Left renal pelvis (tissue), 4 donors: ENCODE data around the gene DMD. TPM values are rescaled to one million over a fixed set of nuclear protein-coding genes. Genes with fewer than 3 reads are reported as not detected.
"Not testable (repeated sequence)": the region's sequence is repeated elsewhere in the genome, so short reads cannot be mapped to it uniquely, and the experiment has no call there.

Source experiments
- DNase-seq, 4 donors: peaks; one replicate each; pipeline ENCODE4 v3.0.0-alpha.2; 2013; ENCODE audit warnings: low read depth in 4 of 4, low spot score in 3 of 4
- polyA plus RNA-seq, 4 donors: library from polyadenylated mRNA; unstranded; fragments of 120-200 nt; gene quantifications; one replicate each; pipeline ENCODE4 v1.2.1, GENCODE V29; 2013; ENCODE audit not compliant: insufficient read length in 4 of 4

Gene DMD
- polyA plus RNA-seq, 4 donors: 17.2 to 31.2 (median 20.1) TPM

DNA sequence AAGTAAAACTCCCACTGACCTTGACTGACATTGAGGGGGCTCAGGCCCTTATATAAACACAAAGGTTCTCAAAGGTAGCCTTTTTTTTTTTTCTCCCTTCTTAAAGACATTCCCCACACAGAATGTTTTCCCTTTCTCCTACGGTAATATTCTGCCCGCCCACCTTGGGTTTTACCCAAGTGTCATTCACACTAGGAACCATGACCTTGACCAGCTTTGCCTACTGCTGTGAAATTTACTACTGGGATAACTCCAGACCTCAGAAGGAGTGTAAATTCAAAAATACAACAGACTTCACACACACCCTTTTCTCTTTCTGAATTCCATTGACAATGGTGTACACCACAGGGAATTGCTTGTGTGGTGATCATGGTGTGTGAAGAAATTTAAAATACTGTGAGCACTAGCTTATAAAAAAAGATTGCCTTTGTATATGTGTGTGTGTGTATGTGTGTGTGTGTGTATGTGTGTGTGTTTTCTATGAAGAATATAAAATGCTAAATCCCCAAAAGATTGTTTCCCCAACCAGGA is 1550.0 kb downstream of the DMD start:
- DNase-seq: no peak

GRCh38 chrX:31658360-31658759 is 1553.0 kb downstream of the DMD start:
- peak in 1 of 4 donors; percentile 1 for DNase-seq

- no peak for DNase-seq
These were observed 1555.3 kb downstream of the DMD start for GRCh38 chrX:31656013-31656412.

DNA sequence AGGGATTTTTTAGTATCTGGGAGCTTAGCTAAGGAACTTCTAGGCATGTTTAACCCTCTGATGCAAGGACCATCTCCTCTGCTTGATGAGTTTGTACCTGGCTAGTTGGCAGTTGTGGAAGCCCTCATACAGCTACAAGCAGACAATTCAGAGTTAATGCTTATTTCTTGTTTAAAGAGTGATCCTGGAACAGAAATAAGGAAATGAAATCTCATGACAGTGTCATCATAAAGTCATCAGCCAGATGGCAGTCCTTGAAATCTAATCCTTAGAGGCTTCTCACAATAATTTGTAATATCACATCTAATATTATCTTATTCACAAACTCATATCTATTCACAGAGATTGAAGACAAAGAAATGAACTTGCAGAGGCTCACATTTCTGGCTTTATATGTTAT is 1557.9 kb downstream of the DMD start:
- DNase-seq: no peak

- DNase-seq: no peak
These were observed 1558.7 kb downstream of the DMD start for GRCh38 chrX:31652650-31653049.

DNA sequence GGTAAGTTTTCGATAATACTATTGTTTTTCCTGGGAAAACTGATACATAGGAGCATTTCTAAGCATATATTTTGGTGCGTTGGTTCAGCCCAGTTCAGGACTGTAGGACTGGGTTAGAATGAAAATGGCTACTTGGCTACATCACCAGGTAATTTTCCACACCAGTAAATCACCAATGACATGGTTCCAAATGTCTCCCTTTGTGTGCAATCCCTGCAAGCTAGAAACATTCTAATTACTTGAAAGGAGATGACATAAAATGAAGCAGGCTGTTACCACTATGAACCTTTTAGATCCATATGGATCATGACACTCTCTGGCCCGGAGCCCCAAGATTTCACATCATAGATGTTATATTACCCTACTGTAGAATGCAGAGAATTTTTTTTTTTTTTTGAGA is 1562.1 kb downstream of the DMD start:
- no peak for DNase-seq

DNA sequence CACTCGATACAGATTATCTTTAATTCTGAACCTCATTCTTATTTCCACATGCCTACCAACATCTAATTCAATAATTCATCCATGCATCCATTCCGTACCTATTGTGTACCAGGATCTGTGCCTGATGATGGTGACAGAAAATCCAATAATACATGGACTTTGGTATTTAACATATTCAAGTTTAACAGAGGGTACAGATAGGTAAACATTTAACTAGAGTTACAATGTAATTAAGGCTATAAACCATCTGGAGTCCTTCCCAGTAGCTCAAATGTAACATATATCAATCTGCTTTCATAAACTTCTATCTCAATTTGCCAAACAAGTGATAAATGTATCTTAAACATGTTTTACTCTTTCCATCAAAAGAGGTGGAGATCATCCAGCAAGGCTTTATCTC is 1578.0 kb downstream of the DMD start:
- DNase-seq: no peak

- no peak for DNase-seq
These were observed 1582.2 kb downstream of the DMD start for GRCh38 chrX:31629195-31629594.

DNA sequence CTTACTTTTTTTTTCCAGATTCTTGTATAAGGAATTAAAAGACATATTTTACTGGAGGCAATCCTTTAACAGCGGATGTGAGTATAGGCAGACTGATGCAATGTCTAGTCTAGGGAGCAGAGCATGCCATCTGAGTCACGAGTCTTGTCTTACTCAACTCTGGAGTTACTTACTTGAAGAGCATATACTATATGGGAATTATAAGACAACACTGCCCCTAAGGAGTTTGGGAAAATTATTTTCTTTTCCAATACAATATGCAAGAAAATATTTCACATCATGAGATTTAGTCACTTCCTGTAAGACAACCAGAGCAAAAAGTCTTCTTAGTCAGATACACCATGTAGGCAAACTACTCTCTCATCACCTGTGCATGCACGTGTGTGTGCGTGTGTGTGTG is 1602.2 kb downstream of the DMD start:
- no peak for DNase-seq

- DNase-seq: no peak
These were observed 1602.7 kb downstream of the DMD start for GRCh38 chrX:31608638-31609037.

- no peak for DNase-seq
These were observed 1604.6 kb downstream of the DMD start for GRCh38 chrX:31606771-31607170.

DNA sequence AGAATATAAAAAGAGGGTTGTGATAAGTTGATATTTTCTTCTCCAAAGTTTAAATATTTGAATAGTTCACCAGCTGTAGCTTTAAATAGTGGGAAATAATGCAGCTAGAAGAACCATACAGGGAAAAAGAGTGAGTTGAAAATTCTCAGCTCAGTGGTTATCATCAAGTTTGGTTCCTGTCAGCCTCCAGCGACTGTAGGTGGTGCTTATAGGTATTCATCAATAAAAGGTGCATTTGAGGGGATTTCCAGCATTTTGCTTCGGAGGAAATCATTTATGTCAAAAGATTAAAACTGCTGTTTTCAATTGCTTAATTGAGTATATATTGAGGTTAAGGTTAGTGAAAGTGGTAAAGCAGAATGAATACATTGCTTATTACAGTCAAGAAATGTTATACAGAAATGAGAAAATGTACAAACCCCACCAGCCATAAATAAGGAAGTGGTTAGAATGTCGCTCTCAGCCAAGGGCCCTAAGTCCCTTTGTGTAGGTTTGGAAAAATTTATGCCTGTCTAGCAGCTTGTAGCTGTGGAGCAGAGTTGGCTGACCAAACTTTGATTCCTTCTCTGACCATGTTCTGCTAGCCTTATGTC is 1606.6 kb downstream of the DMD start:
- no peak for DNase-seq

- no peak for DNase-seq
These were observed 1607.8 kb downstream of the DMD start for GRCh38 chrX:31603411-31604120.

DNA sequence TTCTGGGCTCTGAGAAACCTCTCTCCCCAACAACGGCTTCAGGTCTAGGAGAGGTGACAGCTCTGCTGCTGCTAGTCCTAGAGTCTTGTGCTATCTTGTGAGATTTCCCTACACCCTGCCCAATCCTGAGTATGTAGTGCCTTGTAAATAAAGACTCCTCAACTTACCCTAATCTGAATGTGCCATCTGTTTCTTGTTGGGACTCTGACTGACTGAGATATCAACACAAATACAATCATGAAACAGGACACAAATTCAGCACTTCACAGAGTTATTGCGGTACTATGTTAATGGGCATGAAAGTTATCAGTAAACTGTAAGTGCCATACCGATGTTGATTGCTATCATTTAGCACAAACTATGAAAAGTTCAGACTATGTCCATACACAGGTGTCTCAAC is 1610.5 kb downstream of the DMD start:
- DNase-seq: no peak

DNA sequence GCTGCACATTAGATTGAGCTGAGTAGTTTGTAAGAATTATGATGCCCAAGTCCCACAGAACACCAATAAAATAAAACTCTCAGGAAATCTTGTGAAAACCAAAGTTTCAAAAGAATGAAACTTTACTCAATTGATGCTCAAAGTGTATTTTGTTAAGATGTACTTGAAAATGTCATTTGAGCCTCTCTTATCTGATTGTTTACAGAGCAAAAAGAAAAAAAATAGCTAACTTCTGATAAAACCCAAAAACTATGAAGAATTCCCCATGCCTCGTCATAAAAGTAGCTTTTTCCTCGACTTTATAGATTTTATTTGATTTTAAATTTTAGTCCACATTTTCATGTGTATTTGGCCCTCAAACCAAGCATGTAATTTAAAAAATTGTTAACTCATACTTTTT is 1618.0 kb downstream of the DMD start:
- DNase-seq: no peak

DNA sequence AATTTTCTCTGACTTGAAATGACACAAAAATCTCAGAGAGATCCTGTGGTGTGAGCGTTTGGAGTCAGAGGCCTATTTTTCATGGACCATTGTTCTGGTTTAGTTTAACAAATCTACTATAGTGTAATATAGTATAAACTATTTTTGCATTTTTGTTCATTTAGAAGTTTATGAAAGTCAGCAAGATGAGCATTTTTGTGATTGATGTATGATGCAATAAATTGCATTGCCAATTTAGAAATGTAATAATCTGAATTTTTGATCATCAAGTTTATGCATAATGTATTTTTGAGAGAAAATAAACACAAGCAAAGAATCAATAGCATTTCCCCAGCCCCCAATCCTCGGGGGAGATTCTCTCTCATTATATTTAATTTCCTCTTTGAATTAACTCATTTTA is 1620.0 kb downstream of the DMD start:
- DNase-seq: no peak

DNA sequence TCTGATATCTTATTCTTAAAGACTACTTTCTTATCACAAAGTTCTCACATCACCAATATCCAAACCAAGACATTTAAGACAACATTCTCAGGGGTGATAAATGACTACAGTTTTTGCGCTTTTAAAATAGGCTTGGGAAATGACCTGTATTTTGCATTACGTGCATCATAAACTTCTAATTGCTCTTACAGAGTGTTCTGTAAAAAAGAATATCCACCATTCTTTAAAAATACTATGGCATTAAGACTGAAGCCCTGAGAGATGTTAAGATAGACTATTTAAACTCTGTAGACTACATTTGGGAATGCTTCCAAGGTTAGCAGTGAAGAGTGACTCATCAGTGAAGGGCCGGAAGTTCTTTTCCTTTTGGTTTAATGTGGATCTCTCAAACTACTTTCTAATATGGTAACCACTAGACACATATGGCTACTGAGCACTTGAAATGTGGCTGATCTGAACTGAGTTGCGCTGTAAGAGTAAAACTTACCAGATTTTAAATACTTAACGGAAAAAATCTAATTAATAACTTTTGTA is 1620.7 kb downstream of the DMD start:
- DNase-seq: no peak

DNA sequence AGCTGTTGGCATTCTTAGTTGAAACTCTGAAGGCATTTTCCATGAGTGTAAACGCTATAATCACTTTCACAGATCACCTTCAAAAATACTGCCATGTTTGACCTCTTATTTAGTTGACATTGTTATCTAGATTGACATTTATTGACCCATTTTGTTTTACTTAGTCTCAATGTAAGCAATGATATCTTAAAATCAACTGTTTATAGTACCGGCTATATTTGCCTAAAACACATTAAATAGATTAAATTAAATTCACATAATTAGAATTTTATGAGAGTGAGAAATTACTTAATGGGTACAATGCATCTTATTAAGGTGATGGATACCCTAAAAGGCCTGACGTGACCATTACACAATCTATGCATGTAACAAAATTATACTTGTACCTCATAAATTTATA is 1621.8 kb downstream of the DMD start:
- DNase-seq: no peak

DNA sequence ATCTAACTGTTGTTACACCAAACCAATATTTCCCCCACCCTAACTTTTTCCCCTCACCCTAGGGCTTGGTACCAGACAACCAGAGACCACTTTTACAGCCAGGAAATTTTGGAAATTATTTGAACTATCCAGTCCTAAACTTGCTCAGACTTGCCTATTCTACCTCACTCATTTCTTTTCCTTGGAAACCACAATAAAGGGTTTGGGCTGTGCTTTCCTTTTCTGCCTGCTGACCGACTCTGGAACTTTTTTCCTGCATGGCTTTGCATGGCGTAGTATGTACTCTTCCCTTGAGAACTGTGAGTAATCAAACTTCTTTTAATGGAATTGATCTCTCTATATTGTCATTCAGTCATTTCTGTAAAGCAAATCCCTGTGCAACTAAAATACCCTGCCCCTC is 1623.0 kb downstream of the DMD start:
- no peak for DNase-seq

DNA sequence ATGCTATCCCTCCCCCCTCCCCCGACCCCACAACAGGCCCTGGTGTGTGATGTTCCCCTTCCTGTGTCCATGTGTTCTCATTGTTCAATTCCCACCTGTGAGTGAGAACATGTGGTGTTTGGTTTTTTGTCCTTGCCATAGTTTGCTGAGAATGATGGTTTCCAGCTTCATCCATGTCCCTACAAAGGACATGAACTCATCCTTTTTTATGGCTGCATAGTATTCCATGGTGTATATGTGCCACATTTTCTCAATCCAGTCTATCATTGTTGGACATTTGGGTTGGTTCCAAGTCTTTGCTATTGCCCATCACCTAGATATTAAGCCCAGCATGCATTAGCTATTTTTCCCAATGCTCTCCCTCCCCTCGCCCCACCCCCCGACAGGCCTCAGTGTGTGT is 1627.5 kb downstream of the DMD start:
- not testable (repeated sequence) for DNase-seq

DNA sequence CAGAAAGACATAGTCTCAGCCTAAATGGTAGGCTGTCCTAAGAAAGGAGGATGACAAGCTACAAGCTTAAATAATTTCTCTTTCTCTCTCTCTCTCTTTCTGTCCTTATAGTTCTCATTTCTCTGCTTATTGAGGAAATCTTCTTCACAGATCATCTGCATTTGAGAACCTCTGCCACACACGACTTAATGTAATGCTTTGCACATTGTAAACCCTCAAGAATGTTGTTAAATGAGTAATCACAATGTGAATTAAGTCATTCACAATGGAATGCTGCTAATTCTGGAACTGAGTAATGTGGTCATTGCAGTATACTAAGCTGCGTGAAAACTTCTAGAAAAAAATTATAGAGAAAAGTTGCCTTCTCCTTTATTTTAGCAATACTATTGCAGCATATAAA is 1630.6 kb downstream of the DMD start:
- no peak for DNase-seq

- no peak for DNase-seq
These were observed 1631.1 kb downstream of the DMD start for GRCh38 chrX:31580227-31580626.
